Right ventricle myocardium inferior (tissue), 1 donor: ENCODE measurements around the gene CNTN5. TPM values are rescaled to one million over a fixed set of nuclear protein-coding genes. Genes with fewer than 3 reads are reported as not detected.
A peak's percentile ranks its signal among the peaks of the same experiment; 100 is the strongest.
"Not testable (repeated sequence)": the region's sequence is repeated elsewhere in the genome, so short reads cannot be mapped to it uniquely, and the experiment has no call there.

ENCODE experiments used
- ATAC-seq: fragments of 200-7000 bp; cut with Tn5 transposase; one replicate; pipeline ENCODE4 v1.9.1; 2020; ENCODE audit warnings: mild to moderate bottlenecking, moderate library complexity
- DNase-seq: peaks from one replicate; pipeline ENCODE4 v3.0.0; 2021; ENCODE audit errors: missing footprints
- intact Hi-C: fragments of 100-400 bp; cut with DNase I; formaldehyde crosslinking; loops from one replicate; pipeline ENCODE4 v1.11.0; 2022
- total RNA-seq: library from RNA; stranded (reverse); fragmentation: NEBNext Ultra II Directional; extraction: Animal tissue kit (Norgen Biotek cat#: 25700); gene quantifications from one replicate; pipeline ENCODE4 v1.2.1, GENCODE V29; 2021
- donor health status: DM: no; HTN: yes; CAD: no; lungs with severe emphysema.

CNTN5 gene
- total RNA-seq, 1 donor from 2014 or later: not detected

DNA sequence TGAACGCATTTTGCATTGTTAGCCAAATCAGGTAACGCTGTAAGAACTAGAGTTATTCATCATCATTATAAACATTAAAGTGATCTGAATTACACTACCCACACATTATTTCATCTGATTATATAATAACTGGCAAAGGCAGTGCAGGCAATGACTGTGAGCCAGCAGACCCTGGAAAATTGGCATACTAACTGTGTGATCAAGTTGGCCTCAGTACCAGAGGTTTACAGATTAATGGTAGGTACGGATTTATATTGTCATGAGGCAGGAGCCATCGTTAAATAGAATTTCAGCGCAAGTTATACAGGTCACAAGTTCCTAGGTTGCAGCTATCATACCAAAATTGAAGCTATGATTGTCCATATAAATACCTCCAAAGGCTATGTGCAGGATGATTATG, 225.4 kb downstream of the CNTN5 start:
- no peak for ATAC-seq
- no peak for DNase-seq
- intact Hi-C loops: no loop called here

DNA sequence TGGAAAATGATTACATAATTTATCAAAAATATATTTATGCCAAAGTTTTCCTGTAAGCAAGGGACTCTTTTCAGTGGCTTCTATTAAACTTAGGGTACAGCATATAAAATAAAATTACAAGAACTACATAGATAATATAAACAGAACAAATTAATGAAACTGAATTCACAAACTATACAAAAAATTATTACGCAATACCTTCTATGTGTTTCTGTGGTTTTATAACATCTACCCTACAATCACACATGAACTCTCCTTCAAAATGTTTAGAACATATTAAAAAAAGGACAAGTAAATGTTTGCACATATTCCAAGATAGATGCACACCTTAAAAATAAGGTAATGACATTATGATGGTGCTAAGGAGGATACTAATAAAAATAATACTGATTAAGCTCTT, 235.9 kb downstream of the CNTN5 start:
- no peak for ATAC-seq
- intact Hi-C loops: no loop called here
- no peak for DNase-seq

DNA sequence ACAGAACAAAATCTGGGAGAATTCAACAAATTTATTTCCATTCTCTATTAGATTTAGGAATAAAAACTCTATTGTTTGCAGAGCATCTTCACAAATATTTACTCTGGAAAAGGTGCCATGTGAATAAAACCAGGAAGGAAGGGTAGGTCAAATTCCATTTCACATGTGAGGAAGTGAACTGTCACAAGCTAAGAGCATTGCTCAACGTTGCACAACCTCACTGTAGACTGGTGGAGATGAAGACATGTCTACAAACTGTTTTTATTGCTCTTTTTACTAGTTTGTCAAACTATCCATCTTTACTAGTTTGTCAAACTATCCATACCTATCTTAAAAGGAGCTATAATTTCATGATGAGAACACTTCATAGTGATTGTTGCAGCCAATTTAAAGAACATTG, 236.4 kb downstream of the CNTN5 start:
- intact Hi-C loops: no loop called here
- ATAC-seq: no peak
- DNase-seq: no peak

DNA sequence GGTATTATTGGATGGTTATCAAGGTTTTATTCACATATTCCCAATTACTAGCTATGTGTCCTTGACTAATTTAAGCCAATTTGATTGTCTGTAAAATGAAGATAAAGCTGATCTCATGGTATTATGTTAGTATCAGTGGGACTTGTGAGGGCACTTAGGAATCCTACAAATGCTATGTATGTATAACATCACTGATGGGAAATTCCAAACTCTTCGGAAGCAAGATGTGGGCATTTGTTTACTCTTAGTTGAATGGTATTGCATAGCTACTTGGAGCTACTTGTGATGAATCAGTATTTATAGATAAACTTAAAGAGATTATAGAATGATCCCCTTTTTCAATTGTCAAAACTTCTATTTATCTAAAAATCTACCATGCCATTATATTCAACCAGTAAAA, 239.9 kb downstream of the CNTN5 start:
- DNase-seq (no peak), ATAC-seq (no peak)
- intact Hi-C loops: no loop called here

DNA sequence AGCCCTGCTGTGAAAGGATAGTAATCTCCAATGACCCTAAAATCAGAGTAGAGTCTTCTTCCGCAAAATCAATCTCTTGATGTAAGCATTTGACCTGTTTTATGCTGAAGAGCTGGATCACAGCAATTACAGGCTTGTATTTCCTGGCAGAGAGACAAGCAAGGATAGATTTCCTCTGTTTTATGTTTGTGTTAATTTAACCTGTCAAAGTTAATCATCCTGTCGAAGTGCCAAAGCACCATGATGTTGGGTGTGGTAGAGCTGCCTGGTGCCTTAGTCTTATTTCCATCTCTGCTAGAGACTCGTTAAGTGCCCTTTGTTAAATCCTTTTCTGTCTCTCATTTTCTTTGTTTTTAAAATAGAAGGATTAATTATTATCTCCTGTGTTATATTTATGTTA, 248.1 kb downstream of the CNTN5 start:
- ATAC-seq (no peak), DNase-seq (no peak)
- intact Hi-C loops: no loop called here

DNA sequence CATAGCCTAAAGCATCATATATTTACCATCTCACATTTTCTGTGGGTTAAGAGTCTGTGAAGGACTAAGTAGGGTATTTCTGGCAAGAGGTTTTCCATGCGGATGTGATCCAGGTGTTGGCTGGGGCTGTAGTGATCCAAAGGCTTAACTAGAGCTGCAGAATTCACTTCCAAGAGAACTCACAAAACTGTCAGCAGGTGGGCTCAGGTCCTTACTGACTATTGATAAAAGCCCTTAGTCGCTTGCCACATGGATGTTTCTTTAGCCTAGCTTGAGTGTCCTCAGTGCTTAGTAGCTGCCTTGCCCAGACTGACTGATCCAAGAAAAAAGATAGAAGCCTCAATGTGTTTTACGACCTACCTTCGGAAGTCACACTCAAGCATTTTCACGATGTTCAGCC, 250.8 kb downstream of the CNTN5 start:
- DNase-seq (no peak), ATAC-seq (no peak)
- intact Hi-C loops: no loop called here

DNA sequence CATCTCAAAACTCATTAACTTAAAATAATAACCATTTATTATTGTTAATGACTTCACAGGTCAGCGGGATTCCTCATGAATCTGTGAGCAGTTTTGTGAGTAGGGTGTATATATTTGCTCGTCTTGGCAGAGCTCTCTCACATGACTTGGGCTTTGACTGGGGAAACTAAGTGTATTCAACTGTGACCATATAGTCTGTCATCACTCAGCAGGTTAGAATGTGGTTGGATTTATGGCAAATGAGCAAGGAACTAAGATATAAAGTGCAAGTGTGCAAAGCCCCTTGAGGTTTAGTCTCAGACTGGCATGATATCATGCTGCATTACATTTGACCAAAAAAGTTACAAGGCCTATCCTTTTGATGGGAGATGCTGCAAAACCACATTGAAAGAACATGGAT, 254.8 kb downstream of the CNTN5 start:
- intact Hi-C loops: no loop called here
- no peak for ATAC-seq
- no peak for DNase-seq

DNA sequence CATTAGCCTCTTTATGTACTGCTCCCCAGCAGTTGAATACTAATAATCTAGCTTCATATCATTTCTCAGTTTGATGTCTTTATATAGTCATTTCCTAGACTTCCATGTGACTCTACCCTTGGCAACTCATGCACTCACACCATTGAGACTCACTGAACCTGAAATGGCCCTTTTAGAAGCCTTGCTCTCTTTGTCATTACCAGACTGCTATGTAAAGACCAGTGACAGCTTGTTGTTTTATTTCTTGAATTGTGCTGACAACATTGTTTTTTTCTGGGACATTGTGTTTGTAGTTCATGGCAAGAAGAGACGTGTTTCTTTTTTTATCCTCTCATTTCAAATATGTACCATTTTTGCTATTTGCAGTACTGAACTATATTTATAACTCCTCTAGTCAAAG, 256.5 kb downstream of the CNTN5 start:
- ATAC-seq (no peak), DNase-seq (no peak)
- intact Hi-C loops: no loop called here

DNA sequence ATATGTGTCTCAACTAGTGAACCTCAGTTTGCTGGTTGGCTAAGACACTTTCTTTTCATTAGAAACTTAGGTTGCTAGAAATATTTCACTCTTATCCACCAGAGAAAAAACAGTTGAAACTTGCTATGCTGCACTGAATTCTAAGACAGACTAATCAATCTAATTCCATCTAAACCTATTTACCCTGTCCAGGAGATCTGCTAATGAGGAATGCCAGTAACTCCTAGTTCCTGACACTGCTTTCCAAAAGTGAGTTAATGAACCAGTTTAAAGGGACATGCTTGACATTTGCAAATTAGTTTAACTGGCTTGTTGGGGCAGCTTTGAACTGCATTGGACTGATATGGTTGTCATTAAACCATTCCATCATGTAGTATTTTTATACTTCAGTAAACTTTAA, 258.5 kb downstream of the CNTN5 start:
- no peak for DNase-seq

DNA sequence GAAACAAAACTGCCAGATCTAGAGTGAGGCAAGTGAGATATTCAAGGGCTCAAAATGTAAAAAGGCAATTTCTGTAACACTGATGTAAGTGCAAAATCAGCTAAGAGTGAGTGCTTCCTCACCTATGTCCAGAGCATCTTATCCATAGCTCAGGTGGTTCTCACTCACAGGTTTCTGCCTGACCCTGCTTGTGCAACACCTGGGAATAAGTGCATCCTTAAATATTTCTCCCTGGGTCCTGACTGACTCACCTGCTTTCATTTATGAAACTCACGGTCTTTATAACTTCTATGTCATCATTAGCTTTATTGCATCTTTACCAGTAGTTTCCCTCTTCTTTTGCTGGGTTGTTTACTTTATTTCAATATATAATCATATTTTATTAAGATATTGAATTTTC, 260.6 kb downstream of the CNTN5 start:
- DNase-seq: no peak
- ATAC-seq: no peak
- intact Hi-C loops: no loop called here

More for the DNA sequence above, 258.5 kb downstream of the CNTN5 start:
- intact Hi-C loops: no loop called here
- ATAC-seq: no peak

DNA sequence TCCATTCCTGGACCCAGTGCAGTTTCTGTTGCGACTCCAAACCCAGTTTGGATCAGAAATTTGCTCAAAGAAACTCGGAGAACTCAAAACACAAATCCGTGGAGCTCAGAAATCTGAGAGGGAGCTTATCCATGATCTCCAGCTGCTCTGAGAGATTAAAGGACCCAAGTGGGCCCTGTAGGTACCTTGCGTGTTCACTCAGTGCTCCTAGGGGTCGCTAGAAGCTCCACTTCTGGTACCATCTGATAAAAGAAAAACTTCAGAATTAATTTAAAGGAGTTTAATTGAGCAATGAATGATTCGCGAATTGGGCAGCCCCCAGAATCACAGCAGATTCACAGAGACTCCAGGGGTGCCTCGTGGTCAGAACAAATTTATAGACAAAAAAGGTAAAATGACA, 277.2 kb downstream of the CNTN5 start:
- intact Hi-C loops, DNase-seq, ATAC-seq: not testable (repeated sequence)

DNA sequence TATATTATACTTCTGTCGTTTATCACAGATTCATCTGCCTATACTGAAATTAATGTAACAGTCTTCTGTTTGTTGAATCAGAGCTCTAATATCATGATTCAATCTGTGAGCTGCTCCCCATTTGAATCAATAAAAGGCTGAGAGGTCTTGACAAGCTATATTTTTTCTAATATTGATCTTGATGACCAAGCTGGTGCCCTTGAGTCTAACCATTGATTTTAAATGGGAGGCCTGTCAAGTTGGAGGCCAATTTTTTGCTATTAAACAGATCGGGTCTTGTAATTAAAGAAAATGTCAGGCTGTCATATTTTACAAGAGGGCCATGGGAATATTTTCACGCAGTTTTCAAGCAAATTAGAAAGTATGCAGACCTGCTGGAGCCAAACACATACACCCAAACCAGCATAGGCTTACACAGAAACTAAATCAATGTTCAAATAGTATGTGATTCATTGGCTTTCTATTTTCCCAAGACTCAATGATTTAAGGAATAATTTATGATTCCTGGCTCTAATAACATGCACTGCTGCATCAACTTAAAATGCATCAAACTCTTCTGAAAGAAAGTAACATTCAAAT, 286.9 kb downstream of the CNTN5 start:
- no peak for DNase-seq
- intact Hi-C loops: no loop called here
- ATAC-seq: no peak

DNA sequence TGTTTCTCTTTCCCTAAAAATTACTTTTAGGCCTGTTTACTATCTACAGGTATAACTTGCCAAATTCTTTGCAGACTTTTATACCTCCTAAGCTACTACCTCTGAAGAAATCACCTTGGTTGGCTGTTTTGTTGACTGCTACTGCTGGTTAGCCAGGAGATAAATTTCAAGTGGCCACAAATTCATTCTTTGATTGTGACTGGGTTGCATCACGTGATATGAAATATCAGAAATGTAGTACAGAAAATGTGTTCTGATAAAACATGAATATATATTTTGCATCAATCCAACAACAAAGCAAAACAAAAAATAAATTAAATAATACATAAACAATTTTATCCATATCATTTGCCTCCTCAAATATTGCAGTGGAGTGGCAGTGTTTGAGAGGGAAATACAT, 291.1 kb downstream of the CNTN5 start:
- intact Hi-C loops: no loop called here
- DNase-seq: no peak
- no peak for ATAC-seq

DNA sequence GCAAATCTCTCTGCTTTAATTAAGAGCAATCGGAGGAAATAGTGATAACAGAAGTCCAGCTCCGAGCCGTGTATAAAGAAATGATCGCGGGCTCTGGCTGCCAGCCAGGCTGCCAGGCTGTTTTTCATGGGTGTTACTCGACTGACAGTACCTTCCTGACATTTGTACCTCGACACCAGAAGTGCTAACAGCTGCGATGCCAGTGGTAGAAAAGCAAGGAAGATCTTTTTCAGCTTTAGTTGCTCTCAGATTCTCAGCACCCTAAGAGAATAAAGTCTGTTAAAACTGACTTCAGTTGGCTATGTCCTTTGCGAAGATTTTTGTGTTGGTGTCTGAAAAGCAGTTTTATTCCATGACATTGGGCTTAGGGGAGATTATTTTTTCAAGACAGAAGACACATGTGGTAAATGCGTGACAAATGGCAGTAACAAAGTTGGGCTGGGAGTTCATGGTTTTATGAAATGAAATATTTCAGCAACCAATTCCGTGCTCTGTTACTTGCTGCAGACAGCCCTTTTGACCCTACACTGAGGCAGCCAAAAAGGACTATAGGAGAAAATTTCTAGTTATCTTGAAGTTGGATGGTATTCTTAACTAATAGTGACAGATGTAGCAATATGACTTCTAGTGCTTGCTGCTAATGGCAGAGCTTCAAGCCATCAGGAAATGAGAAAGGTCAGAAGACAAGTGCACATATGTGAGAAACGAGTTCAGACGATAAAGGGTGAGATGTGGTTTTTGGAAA, 296.2 kb downstream of the CNTN5 start:
- peak; percentile 73 for ATAC-seq
- peak; percentile 34 for DNase-seq
- intact Hi-C loops: loop anchor here (5.0 kb wide), 1 partner anchor 105 kb away; no protein-coding TSS in a partner anchor

DNA sequence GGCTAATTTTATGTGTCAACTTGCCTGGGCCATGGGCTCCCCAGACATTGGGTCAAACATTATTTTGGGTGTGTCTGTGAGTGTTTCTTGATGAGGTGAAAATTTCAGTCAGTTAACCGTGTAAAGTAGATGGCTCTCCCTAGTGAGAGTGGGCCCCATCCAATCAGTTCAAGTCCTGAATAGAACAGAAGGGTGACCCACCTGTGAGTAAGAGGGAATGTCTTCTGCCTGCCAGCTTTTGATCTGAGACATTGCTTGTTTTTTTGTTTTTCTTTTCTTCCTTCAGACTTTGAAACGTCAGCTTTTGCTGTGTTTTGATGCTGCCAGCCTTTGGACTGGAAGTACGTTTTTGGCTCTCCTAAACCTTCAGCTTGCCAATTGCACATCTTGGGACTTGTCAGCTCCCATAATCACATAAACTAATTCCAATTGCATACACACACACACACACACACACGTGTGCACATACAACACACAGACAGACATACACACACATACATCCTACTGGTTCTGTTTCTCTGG, 300.1 kb downstream of the CNTN5 start:
- DNase-seq (no peak), ATAC-seq (no peak)
- intact Hi-C loops: no loop called here

DNA sequence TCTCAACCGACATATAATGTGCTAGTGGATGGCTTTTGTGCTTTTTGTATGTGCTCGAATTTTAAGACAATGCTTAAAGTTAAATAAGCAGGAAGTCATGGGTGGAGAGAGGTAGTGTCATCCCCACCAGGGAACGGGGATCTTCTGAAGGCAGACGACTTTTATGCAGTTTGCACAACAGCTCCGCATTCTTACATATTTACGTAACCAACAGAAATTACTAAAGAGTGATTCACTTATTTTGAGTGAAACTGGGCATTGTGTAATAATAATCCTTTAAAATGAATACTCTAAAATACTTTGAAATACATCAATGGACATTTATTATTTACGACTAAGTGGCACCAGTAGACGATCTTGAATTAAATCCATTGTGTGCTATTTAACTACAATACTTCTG, 305.1 kb downstream of the CNTN5 start:
- intact Hi-C loops: no loop called here
- DNase-seq: no peak

DNA sequence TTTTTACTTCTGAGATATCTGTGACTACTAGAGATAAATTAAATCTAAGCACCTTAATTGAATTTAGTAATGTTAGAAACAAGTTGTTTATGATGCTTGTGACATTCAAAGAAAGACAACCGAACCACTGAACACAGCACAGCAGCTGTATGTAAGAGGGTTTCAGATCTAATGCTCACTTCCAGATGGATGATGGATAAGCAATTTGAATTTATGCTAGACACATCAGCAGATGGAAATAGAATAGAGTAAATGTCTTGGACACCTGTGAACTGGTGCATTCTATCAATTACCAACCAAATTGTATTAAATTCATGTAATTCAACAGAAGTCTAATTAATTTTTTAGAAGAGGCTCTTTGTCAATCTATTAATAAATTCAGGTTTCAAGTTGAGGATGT, 306.3 kb downstream of the CNTN5 start:
- DNase-seq (no peak), ATAC-seq (no peak)
- intact Hi-C loops: no loop called here

More for the DNA sequence above, 305.1 kb downstream of the CNTN5 start:
- ATAC-seq: no peak

DNA sequence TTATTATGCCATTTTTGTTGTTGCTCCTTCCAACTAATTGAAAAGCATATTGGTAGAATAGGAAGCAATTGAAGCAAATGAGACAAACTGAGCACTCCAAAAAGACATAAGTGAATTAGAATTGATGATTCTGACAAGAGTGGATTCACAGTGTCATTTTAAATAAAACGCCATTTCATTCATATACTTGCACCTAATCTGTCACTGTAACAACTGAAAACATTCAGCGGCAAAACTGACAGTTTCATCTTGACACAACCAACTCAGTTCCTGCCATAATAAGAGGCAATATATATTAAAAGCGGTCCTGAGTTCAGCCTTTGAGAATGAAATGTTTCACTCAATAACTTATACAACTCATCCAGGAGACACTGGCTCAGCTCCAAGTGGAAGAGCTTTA, 306.8 kb downstream of the CNTN5 start:
- ATAC-seq (no peak), DNase-seq (no peak)
- intact Hi-C loops: no loop called here

DNA sequence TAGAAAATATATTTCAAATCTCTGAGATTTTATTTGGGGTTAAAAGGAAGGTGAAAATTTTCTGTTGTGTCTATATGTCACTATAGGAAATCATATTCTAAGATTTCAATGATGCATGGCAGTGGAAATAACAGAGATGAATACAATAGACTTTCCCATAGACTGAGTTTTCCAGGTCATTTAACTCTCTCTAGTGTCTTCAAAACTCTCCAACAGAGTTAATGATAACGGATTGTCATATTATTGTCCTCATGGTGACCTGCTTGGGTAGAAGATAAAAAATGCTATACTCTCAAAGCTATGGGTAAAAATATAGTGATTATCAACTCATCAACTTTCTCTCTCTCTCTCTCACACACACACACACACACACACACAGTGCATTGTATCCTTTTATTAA, 312.9 kb downstream of the CNTN5 start:
- intact Hi-C loops: no loop called here
- DNase-seq: no peak
- ATAC-seq: no peak

DNA sequence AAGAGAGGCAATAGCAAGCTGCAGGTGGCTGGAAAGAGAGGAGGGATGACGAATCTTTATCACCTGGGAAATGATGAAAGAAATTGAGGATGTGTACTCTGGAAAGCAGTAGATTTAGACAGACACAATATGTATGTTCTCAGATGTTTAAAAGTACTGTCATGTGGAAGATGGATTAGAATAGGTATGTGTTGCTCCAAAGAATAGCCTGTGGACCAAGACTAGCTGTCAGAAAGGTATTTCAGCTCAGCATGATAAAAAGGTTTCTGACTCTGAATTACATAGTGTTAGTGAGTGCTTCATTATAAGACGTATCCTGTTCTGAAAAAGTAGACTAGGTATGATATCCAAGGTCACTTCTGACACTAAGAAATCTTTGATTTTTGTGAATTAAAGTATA, 322.4 kb downstream of the CNTN5 start:
- intact Hi-C loops: no loop called here
- ATAC-seq (no peak), DNase-seq (no peak)
